ENCODE data around the gene FOXK1. TPM values are rescaled to one million over a fixed set of nuclear protein-coding genes. Genes with fewer than 3 reads are reported as not detected.
A peak's percentile ranks its signal among the peaks of the same experiment; 100 is the strongest.

The FOXK1 gene
- total RNA-seq, 2 donors from 2014 or later = 37.1 to 40.5 TPM

GRCh38 chr7:4759211-4759610 lies 77.1 kb downstream of the FOXK1 start:
- H3K36me3 Mint-ChIP-seq = no peaks in the 10 kb centered on the region
- no peak for ATAC-seq
- DNase-seq (ENCODE audit: low spot score in 2 of 2) = no peak
- H3K9me3 Mint-ChIP-seq = no peaks in the 10 kb centered on the region
- H3K27ac Mint-ChIP-seq = no peak overlapping the region

GRCh38 chr7:4760952-4761351 lies 78.9 kb downstream of the FOXK1 start:
- no peak overlapping the region for H3K27ac Mint-ChIP-seq
- DNase-seq (ENCODE audit: low spot score in 2 of 2) = no peak
- H3K36me3 Mint-ChIP-seq = no peaks in the 10 kb centered on the region
- no peak for ATAC-seq
- H3K9me3 Mint-ChIP-seq = no peaks in the 10 kb centered on the region

- DNase-seq (ENCODE audit: low spot score in 2 of 2) (no peak), ATAC-seq (no peak)
- Mint-ChIP-seq H3K36me3 (no peaks in the 10 kb centered on the region), H3K9me3 (no peaks in the 10 kb centered on the region), H3K27ac (peak overlapping the region in 1 of 2 donors; percentile 77)
Observed at GRCh38 chr7:4762121-4763055, 80.3 kb downstream of the FOXK1 start.

GRCh38 chr7:4763091-4763793 lies 81.1 kb downstream of the FOXK1 start:
- Mint-ChIP-seq H3K9me3 (no peaks in the 10 kb centered on the region), H3K27ac (peak overlapping the region in 1 of 2 donors; percentile 77), H3K36me3 (no peaks in the 10 kb centered on the region)
- DNase-seq (ENCODE audit: low spot score in 2 of 2) (no peak), ATAC-seq (no peak)

GRCh38 chr7:4763794-4764185 lies 81.7 kb downstream of the FOXK1 start:
- ATAC-seq (no peak), DNase-seq (ENCODE audit: low spot score in 2 of 2) (no peak)
- no peak overlapping the region for H3K27ac Mint-ChIP-seq
- H3K36me3 Mint-ChIP-seq = no peaks in the 10 kb centered on the region
- H3K9me3 Mint-ChIP-seq = no peaks in the 10 kb centered on the region

GRCh38 chr7:4764402-4765007 lies 82.4 kb downstream of the FOXK1 start:
- Mint-ChIP-seq H3K36me3 (no peaks in the 10 kb centered on the region), H3K27ac (peak overlapping the region; percentile 6 to 74), H3K9me3 (no peaks in the 10 kb centered on the region)
- DNase-seq (ENCODE audit: low spot score in 2 of 2) (no peak), ATAC-seq (no peak)

- Mint-ChIP-seq H3K27ac (peak overlapping the region; percentile 73 to 85), H3K36me3 (no peaks in the 10 kb centered on the region), H3K9me3 (no peaks in the 10 kb centered on the region)
- DNase-seq (ENCODE audit: low spot score in 2 of 2) = no peak
- ATAC-seq = no peak
Observed at GRCh38 chr7:4765776-4766490, 83.8 kb downstream of the FOXK1 start.

- no peak for ATAC-seq
- H3K27ac Mint-ChIP-seq = peak overlapping the region in 1 of 2 donors; percentile 85
Observed at GRCh38 chr7:4766666-4767519, 84.8 kb downstream of the FOXK1 start.

GRCh38 chr7:4768597-4769569 lies 86.8 kb downstream of the FOXK1 start:
- Mint-ChIP-seq H3K27ac (peak overlapping the region in 1 of 2 donors; percentile 41), H3K36me3 (no peaks in the 10 kb centered on the region), H3K9me3 (no peaks in the 10 kb centered on the region)
- ATAC-seq = no peak
- no peak for DNase-seq (ENCODE audit: low spot score in 2 of 2)

More at GRCh38 chr7:4766666-4767519, 84.8 kb downstream of the FOXK1 start:
- DNase-seq (ENCODE audit: low spot score in 2 of 2) = no peak
- Mint-ChIP-seq H3K9me3 (no peaks in the 10 kb centered on the region), H3K36me3 (no peaks in the 10 kb centered on the region)

GRCh38 chr7:4769761-4770160 lies 87.7 kb downstream of the FOXK1 start:
- Mint-ChIP-seq H3K9me3 (no peaks in the 10 kb centered on the region), H3K27ac (peak overlapping the region; percentile 37 to 41), H3K36me3 (no peaks in the 10 kb centered on the region)
- no peak for DNase-seq (ENCODE audit: low spot score in 2 of 2)
- ATAC-seq = no peak

GRCh38 chr7:4770886-4771285 lies 88.8 kb downstream of the FOXK1 start:
- no peak overlapping the region for H3K27ac Mint-ChIP-seq
- peaks cover 5 to 7% of the 10 kb centered on the region in 2 donors for H3K36me3 Mint-ChIP-seq

GRCh38 chr7:4771737-4772136 lies 89.6 kb downstream of the FOXK1 start:
- H3K9me3 Mint-ChIP-seq = no peaks in the 10 kb centered on the region
- DNase-seq (ENCODE audit: low spot score in 2 of 2) = no peak
- no peak for ATAC-seq
- H3K36me3 Mint-ChIP-seq = peaks cover 8 to 9% of the 10 kb centered on the region in 2 donors
- H3K27ac Mint-ChIP-seq = no peak overlapping the region

More at GRCh38 chr7:4770886-4771285, 88.8 kb downstream of the FOXK1 start:
- no peak for ATAC-seq
- no peak for DNase-seq (ENCODE audit: low spot score in 2 of 2)
- no peaks in the 10 kb centered on the region for H3K9me3 Mint-ChIP-seq

- H3K36me3 Mint-ChIP-seq = peaks cover 8 to 9% of the 10 kb centered on the region in 2 donors
- no peaks in the 10 kb centered on the region for H3K9me3 Mint-ChIP-seq
- DNase-seq (ENCODE audit: low spot score in 2 of 2) = no peak
- no peak overlapping the region for H3K27ac Mint-ChIP-seq
- no peak for ATAC-seq
Observed at GRCh38 chr7:4772306-4772705, 90.2 kb downstream of the FOXK1 start.

- Mint-ChIP-seq H3K9me3 (no peaks in the 10 kb centered on the region), H3K36me3 (peaks cover 8 to 9% of the 10 kb centered on the region in 2 donors), H3K27ac (peak overlapping the region; percentile 98 to 99)
- ATAC-seq = no peak
- DNase-seq (ENCODE audit: low spot score in 2 of 2) = no peak
Observed at GRCh38 chr7:4774007-4774406, 91.9 kb downstream of the FOXK1 start.

Measured in activated naive CD4-positive, alpha-beta T cell treated with anti-CD3 and anti-CD28 coated beads, Interleukin-2, amount 50 U/mL, for 72 hours (primary cell).